SW 1271 (cell line): ENCODE results near the gene GALNS.
A peak's percentile ranks its signal among the peaks of the same experiment; 100 is the strongest.
"Not testable (repeated sequence)": the region's sequence is repeated elsewhere in the genome, so short reads cannot be mapped to it uniquely, and the experiment has no call there.

ENCODE experiments used
- DNase-seq, 2 experiments: peaks; one replicate each; lab custom pipeline; 2025; lab: John Stamatoyannopoulos, UW

The GALNS gene

DNA sequence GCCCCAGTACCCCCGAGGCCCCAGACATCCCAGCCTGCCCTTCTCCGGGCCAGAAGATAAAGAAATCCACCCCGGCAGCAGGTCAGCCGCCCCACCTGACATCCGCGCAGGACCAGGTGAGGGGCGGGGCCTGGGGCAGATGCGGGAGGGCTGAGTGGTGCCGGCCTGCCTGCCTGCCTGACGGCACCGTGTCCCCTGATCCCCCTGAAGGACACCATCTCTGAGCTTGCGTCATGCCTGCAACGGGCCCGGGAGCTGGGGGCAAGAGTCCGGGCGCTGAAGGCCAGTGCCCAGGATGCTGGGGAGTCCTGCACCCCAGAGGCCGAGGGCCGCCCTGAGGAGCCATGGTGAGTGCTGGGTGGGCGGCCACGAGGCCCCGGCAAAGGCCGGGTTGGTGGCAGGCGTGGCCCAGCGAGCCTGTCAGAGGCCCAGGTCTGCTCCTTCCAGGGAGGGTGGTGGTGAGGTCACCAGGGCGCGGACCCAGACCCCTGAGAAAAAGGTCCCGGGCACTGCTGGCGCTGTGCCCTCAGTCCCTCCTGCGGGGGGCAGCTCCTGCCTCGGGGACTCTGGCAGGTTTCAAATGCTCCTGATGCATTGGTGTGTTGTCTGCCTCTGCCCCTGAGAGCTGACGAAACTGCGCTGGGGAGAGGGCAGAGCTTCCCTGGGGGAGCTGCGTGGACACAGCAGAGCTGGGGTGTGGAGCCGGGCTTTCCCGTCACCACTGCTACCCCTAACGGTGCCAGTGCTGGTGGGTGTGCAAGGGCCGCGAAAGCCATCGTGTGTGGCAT is 52.0 kb downstream of the GALNS start:
- DNase-seq, result no peak

DNA sequence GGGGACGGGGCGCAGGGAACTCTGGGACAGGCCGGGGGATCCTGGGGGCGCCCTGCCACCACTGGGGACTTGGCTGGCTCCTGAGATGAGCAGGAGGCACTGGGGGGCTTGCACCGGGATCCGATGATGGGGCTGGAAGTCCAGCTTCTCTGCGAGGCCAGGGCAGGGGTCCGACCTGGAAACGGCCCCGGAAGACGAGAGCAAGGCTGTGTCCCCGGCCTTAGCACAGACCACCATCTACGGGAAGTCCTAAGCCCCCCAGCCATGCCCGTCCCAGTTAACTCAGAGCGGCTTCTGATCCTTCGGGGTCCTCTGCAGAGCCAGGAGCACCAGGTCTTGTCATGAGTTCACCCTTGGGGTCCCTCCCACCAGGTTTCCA is 52.6 kb downstream of the GALNS start:
- no peak for DNase-seq

DNA sequence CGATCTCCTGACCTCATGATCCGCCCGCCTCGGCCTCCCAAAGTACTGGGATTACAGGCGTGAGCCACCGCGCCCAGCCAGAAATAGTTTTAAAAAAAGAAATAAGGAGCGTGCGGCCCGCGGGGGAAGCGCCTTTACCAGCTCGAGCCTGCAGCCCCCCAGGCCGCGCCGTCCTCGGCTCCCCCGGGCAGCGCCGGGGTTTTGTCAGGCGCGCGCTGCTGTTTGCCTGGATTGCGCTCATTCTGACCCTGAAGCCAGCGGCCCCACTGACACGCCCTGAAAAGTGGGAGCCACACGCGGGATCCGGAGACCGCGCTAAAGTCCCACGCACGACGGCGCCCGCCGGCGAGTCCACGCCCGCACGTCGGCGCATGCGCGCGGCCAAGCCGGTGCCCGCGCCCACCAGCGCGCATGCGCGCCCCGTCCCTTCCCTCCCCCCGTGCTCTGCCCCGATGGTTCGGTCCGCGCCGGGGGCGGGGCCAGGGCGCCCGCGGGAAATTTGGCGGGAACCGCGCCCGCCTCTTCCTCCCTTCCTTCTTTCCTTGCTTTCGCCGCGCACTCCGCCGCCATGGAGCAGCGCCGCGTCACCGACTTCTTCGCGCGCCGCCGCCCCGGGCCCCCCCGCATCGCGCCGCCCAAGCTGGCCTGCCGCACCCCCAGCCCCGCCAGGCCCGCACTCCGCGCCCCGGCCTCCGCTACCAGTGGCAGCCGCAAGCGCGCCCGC is 53.3 kb downstream of the GALNS start, which contains the start of gene CDT1:
CDT1 (plus strand) TSS at position 526 of the 724 bp plus-strand sequence; CDS start at position 569, 43 bp downstream.
- DNase-seq, result peak; percentile 41 to 70

GRCh38 chr16:88800277-88800592 is 56.5 kb downstream of the GALNS start:
- no peak for DNase-seq

GRCh38 chr16:88799569-88800276 is 57.0 kb downstream of the GALNS start:
- DNase-seq, result no peak

GRCh38 chr16:88798772-88799455 is 57.8 kb downstream of the GALNS start:
- DNase-seq, result no peak

GRCh38 chr16:88798073-88798472 is 58.7 kb downstream of the GALNS start:
- DNase-seq, result no peak

DNA sequence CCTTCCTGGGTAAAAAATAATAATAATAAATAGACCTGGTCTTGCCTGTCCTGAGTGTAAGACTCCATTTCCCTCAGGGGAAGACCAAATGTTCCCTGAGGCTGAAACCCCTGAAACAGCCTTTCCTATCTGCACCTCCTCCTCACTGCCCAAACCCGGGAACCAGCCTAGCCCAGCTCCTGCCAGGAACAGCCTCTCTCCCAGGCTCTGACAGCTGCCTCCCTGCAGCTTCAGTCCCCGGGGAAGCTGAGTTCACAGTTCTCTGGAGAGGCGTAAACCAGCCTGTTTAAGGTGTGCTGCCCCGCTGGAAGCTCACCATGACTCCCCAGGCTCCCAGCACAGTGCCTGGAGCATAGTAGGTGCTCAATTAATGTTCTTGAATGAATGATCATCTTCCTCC is 60.5 kb downstream of the GALNS start:
- DNase-seq, result no peak

DNA sequence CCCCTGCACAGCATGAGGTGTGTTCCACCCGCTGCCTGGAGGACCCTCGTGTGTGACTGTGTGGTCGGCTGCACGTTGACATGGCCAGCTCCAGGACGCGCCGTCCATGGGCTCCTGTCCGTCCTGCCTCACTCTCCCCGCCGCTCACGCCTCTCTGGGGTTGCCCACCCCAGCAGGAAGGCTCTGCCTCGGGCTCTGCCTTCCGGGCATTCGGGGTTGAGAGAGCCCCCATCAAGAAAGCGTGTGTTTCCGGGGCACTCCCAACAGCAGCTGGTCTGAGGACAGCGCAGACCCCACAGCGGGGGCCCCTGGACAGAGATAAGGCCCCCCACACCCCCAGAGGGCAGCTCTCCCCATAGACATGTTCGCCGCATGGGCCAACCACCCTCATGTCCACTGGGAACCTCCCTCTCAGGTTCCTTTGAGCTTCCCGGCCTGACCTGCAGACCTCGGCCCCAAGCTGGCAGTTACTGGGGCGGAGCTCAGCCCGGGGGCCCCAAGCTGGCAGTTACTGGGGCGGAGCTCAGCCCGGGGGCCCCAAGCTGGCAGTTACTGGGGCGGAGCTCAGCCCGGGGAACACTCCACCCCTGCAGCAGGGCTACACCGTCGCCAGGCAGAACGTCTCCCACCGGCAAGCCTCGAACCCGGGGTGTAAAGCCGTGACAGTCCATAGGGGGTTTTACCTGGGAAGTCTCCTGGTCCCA is 63.3 kb downstream of the GALNS start:
- DNase-seq, result no peak

GRCh38 chr16:88792668-88793250 is 64.0 kb downstream of the GALNS start:
- no peak for DNase-seq

GRCh38 chr16:88792078-88792550 is 64.6 kb downstream of the GALNS start:
- DNase-seq, result no peak

GRCh38 chr16:88790312-88791211 is 66.2 kb downstream of the GALNS start:
- no peak for DNase-seq

DNA sequence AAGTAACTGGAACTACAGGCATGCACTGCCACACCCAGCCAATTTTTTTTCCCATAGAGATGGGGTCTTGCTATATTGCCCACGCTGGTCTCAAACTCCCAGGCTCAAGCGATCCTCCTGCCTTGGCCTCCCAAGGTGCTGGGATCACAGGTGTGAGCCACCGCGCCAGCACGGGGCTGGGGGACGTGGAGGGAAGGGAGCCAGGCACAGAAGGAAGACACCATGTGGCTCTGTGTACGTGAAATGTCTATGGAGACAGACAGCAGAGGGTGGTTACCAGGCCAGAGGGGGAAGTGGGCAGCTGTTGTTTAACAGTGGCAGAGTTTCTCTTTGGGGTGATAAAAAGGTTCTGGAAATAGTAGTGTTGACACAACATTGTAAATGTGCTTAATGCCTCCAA is 67.2 kb downstream of the GALNS start:
- no peak for DNase-seq

- DNase-seq, result not testable (repeated sequence)
These were observed 68.0 kb downstream of the GALNS start for GRCh38 chr16:88788749-88789148.

- DNase-seq, result no peak
These were observed 69.0 kb downstream of the GALNS start for GRCh38 chr16:88787579-88788314.

DNA sequence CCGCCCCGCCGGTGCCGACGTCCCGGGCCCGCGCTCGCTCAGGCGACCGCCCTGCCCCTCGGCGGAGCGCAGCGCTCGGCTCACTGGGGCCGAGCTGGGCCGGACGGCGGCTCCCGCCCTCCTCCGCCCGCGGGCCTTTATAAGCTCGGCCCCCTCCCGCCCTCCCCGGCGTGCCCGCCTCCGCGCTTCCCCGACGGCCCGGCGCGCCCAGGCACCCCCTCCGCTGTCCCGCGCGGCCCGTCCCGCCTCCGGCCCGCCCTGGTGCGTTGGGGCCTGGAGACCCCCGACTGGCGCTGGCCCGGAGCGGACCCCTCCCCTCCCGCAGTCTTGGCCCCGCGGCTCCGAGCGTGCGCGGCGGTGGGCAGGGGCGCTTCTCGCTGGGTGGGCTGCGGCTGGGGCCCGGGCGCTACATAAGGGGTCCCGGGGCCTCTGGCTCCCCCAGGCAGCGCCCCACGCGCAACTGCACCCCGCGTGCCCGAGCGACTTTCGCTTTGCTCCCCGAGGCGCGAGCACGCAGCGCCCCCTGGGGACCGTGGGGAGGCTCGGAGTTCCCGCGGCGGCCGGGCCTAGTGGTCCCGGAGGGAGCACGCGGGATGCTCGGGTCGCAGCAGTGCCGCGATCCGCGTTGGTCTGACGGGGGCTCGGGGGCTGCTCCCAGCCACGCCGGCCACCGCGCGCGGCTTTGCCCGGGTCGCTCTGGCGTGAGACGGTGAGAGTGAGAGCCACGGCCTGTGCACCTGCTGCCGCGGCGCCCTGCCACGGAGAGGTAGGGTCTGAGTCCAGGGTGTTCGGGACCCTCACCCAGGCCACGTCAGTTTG is 71.4 kb downstream of the GALNS start, which contains the start of gene PIEZO1:
PIEZO1 (minus strand) TSS at position 115 of the 819 bp plus-strand sequence. CDS start 256 bp downstream, outside the sequence.
- DNase-seq, result peak in 1 of 2 experiments; percentile 32

GRCh38 chr16:88784856-88785105 is 72.0 kb downstream of the GALNS start:
- DNase-seq, result no peak

GRCh38 chr16:88784074-88784855 is 72.5 kb downstream of the GALNS start:
- peak in 1 of 2 experiments; percentile 54 for DNase-seq
